ENCODE measurements around the gene RAB11FIP4. TPM values are rescaled to one million over a fixed set of nuclear protein-coding genes. Genes with fewer than 3 reads are reported as not detected.

Gene RAB11FIP4
- total and polyA plus RNA-seq, 2 of the 13 experiments (the other 11 are each of a cell fraction or from before 2014, with no cell fraction given): 28.0 to 89.3 TPM

DNA sequence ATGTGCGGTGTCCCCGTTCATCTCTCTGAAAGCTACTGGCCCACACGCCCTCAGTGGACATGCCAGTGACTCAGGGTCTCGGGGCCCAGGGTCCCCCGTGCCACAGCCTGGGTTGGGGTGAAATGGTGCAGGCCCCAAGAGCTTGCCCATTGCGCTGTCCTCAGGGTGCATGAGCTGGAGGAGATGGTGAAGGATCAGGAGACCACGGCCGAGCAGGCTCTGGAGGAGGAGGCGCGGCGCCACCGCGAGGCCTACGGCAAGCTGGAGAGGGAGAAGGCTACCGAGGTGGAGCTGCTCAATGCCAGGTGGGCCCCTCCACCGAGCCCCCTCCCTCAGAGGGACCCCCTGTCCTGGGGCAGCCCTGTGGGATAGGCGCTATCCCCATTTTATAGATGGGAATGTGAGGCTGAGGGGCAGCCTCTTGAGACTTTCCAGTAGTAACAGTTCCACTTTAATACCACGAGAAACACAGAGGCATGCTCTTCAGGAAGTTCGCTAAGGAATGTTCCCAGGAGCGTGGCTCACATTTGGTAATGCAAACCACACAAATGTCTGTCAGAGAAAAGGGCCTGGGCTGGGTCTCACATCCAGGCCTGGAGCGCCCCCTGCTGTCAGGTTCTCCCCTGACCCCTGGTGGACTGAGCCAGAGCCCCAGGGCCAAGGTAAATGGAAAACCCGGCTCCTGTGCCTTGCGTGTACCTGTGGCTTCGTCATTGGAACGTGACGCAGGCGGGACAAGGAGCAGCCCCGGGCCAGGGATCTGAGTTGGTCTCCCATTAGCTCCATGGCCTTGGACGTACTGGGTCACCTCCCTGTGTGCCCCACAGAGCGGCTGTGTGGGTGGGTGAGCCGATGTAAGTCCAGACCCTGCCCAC lies 133.7 kb downstream of the RAB11FIP4 start (continued):
- no peak for TF ChIP-seq ZMYM2 (CRISPR knock-in tag; IDR thresholded peaks at IDR 0.05)
- no peak for TF ChIP-seq ZNF362 (CRISPR knock-in tag; IDR thresholded peaks at IDR 0.05; ENCODE audit: borderline replicate concordance)
- TF ChIP-seq THAP11 (CRISPR knock-in tag; IDR thresholded peaks at IDR 0.05): 0 out of 2 replicates have a peak, but pooled peaks have one; percentile 19
- TF ChIP-seq SNAPC5 (CRISPR knock-in tag; IDR thresholded peaks at IDR 0.05; ENCODE audit: borderline replicate concordance): no peak
- TF ChIP-seq, protein P1, sequence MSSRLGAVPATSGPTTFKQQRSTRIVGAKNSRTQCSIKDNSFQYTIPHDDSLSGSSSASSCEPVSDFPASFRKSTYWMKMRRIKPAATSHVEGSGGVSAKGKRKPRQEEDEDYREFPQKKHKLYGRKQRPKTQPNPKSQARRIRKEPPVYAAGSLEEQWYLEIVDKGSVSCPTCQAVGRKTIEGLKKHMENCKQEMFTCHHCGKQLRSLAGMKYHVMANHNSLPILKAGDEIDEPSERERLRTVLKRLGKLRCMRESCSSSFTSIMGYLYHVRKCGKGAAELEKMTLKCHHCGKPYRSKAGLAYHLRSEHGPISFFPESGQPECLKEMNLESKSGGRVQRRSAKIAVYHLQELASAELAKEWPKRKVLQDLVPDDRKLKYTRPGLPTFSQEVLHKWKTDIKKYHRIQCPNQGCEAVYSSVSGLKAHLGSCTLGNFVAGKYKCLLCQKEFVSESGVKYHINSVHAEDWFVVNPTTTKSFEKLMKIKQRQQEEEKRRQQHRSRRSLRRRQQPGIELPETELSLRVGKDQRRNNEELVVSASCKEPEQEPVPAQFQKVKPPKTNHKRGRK (CRISPR knock-in tag; IDR thresholded peaks at IDR 0.05): no peak
- TF ChIP-seq SMC3 (IDR thresholded peaks at IDR 0.05; ENCODE audit: low read length): peak; percentile 88
- no peak for TF ChIP-seq TSC22D2 (CRISPR knock-in tag; IDR thresholded peaks at IDR 0.05; ENCODE audit: borderline replicate concordance)
- TF ChIP-seq, protein P2, sequence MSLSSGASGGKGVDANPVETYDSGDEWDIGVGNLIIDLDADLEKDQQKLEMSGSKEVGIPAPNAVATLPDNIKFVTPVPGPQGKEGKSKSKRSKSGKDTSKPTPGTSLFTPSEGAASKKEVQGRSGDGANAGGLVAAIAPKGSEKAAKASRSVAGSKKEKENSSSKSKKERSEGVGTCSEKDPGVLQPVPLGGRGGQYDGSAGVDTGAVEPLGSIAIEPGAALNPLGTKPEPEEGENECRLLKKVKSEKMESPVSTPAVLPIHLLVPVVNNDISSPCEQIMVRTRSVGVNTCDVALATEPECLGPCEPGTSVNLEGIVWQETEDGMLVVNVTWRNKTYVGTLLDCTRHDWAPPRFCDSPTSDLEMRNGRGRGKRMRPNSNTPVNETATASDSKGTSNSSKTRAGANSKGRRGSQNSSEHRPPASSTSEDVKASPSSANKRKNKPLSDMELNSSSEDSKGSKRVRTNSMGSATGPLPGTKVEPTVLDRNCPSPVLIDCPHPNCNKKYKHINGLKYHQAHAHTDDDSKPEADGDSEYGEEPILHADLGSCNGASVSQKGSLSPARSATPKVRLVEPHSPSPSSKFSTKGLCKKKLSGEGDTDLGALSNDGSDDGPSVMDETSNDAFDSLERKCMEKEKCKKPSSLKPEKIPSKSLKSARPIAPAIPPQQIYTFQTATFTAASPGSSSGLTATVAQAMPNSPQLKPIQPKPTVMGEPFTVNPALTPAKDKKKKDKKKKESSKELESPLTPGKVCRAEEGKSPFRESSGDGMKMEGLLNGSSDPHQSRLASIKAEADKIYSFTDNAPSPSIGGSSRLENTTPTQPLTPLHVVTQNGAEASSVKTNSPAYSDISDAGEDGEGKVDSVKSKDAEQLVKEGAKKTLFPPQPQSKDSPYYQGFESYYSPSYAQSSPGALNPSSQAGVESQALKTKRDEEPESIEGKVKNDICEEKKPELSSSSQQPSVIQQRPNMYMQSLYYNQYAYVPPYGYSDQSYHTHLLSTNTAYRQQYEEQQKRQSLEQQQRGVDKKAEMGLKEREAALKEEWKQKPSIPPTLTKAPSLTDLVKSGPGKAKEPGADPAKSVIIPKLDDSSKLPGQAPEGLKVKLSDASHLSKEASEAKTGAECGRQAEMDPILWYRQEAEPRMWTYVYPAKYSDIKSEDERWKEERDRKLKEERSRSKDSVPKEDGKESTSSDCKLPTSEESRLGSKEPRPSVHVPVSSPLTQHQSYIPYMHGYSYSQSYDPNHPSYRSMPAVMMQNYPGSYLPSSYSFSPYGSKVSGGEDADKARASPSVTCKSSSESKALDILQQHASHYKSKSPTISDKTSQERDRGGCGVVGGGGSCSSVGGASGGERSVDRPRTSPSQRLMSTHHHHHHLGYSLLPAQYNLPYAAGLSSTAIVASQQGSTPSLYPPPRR (CRISPR knock-in tag; IDR thresholded peaks at IDR 0.05; ENCODE audit: borderline replicate concordance): no peak
- TF ChIP-seq, protein P3, sequence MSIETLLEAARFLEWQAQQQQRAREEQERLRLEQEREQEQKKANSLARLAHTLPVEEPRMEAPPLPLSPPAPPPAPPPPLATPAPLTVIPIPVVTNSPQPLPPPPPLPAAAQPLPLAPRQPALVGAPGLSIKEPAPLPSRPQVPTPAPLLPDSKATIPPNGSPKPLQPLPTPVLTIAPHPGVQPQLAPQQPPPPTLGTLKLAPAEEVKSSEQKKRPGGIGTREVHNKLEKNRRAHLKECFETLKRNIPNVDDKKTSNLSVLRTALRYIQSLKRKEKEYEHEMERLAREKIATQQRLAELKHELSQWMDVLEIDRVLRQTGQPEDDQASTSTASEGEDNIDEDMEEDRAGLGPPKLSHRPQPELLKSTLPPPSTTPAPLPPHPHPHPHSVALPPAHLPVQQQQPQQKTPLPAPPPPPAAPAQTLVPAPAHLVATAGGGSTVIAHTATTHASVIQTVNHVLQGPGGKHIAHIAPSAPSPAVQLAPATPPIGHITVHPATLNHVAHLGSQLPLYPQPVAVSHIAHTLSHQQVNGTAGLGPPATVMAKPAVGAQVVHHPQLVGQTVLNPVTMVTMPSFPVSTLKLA (IDR thresholded peaks at IDR 0.05): no peak
- TF ChIP-seq KDM2A (CRISPR knock-in tag; IDR thresholded peaks at IDR 0.05; ENCODE audit: borderline replicate concordance, low read depth): peak; percentile 50; the same call in 1 of the 2 replicates
- TF ChIP-seq ASH2L (IDR thresholded peaks at IDR 0.05; ENCODE audit: insufficient read length, low read depth, low read length): no peak
- TF ChIP-seq, protein P4, sequence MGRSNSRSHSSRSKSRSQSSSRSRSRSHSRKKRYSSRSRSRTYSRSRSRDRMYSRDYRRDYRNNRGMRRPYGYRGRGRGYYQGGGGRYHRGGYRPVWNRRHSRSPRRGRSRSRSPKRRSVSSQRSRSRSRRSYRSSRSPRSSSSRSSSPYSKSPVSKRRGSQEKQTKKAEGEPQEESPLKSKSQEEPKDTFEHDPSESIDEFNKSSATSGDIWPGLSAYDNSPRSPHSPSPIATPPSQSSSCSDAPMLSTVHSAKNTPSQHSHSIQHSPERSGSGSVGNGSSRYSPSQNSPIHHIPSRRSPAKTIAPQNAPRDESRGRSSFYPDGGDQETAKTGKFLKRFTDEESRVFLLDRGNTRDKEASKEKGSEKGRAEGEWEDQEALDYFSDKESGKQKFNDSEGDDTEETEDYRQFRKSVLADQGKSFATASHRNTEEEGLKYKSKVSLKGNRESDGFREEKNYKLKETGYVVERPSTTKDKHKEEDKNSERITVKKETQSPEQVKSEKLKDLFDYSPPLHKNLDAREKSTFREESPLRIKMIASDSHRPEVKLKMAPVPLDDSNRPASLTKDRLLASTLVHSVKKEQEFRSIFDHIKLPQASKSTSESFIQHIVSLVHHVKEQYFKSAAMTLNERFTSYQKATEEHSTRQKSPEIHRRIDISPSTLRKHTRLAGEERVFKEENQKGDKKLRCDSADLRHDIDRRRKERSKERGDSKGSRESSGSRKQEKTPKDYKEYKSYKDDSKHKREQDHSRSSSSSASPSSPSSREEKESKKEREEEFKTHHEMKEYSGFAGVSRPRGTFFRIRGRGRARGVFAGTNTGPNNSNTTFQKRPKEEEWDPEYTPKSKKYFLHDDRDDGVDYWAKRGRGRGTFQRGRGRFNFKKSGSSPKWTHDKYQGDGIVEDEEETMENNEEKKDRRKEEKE (IDR thresholded peaks at IDR 0.05): no peak
- TF ChIP-seq ZNF782 (CRISPR knock-in tag; IDR thresholded peaks at IDR 0.05; ENCODE audit: borderline replicate concordance): no peak

Data from HepG2 (cell line).